OCI-LY1 (cell line): Measurements from ENCODE around the gene IFI27L1.

ENCODE experiments used
- CTCF ChIP-seq: fragments of 200-600 bp; sonication (generic), shearing (Covaris generic); IDR thresholded peaks from 2 replicates; pipeline ENCODE4 v1.5.1; 2017; ENCODE audit warnings: mild to moderate bottlenecking, antibody characterized with exemption, low read length, moderate library complexity, mixed read lengths
- EZH2 ChIP-seq: fragments of 200-600 bp; sonication (generic), shearing (Covaris generic); IDR thresholded peaks from 2 replicates; pipeline ENCODE4 v1.8.0; 2017; ENCODE audit warnings: borderline replicate concordance, mixed run types, mild to moderate bottlenecking, antibody characterized with exemption, low read length, moderate library complexity, mixed read lengths

GRCh38 chr14:94139421-94139820 lies 58.3 kb downstream of the IFI27L1 start:
- TF ChIP-seq CTCF (no peak), EZH2 (no peak)
